ENCODE results near the gene DRC7. TPM values are rescaled to one million over a fixed set of nuclear protein-coding genes. Genes with fewer than 3 reads are reported as not detected.
"Not testable (repeated sequence)": the region's sequence is repeated elsewhere in the genome, so short reads cannot be mapped to it uniquely, and the experiment has no call there.

The DRC7 gene
- total RNA-seq, 1 donor from 2014 or later = not detected

- DNase-seq = no peak
- intact Hi-C loops (cut with DNase I) = no loop called here
- ATAC-seq (ENCODE audit: poor library complexity) = no peak
Measured at GRCh38 chr16:57704011-57704904, 9.7 kb downstream of the DRC7 start.

GRCh38 chr16:57704905-57705852 is 10.6 kb downstream of the DRC7 start:
- intact Hi-C loops (cut with DNase I) = no loop called here
- DNase-seq (no peak), ATAC-seq (ENCODE audit: poor library complexity) (no peak)

GRCh38 chr16:57706717-57707116 is 12.1 kb downstream of the DRC7 start:
- DNase-seq = no peak
- intact Hi-C loops (cut with DNase I) = no loop called here
- ATAC-seq (ENCODE audit: poor library complexity) = no peak

- DNase-seq = no peak
- intact Hi-C loops (cut with DNase I) = no loop called here
- no peak for ATAC-seq (ENCODE audit: poor library complexity)
Measured at GRCh38 chr16:57707331-57707730, 12.7 kb downstream of the DRC7 start.

GRCh38 chr16:57708168-57708567 is 13.6 kb downstream of the DRC7 start:
- intact Hi-C loops (cut with DNase I) = no loop called here
- DNase-seq (no peak), ATAC-seq (ENCODE audit: poor library complexity) (no peak)

- DNase-seq = no peak
- intact Hi-C loops (cut with DNase I) = no loop called here
- no peak for ATAC-seq (ENCODE audit: poor library complexity)
Measured at GRCh38 chr16:57709663-57710062, 15.1 kb downstream of the DRC7 start.

- ATAC-seq (ENCODE audit: poor library complexity) (no peak), DNase-seq (no peak)
- intact Hi-C loops (cut with DNase I) = no loop called here
Measured at GRCh38 chr16:57711346-57711745, 16.7 kb downstream of the DRC7 start.

GRCh38 chr16:57711993-57712392 is 17.4 kb downstream of the DRC7 start:
- DNase-seq = no peak
- ATAC-seq (ENCODE audit: poor library complexity) = no peak
- intact Hi-C loops (cut with DNase I) = no loop called here

GRCh38 chr16:57712569-57712968 is 18.0 kb downstream of the DRC7 start:
- ATAC-seq (ENCODE audit: poor library complexity); DNase-seq; intact Hi-C loops (cut with DNase I): not testable (repeated sequence)

GRCh38 chr16:57713596-57713995 is 19.0 kb downstream of the DRC7 start:
- intact Hi-C loops (cut with DNase I) = no loop called here
- DNase-seq = no peak
- no peak for ATAC-seq (ENCODE audit: poor library complexity)

GRCh38 chr16:57714047-57714446 is 19.4 kb downstream of the DRC7 start:
- DNase-seq (no peak), ATAC-seq (ENCODE audit: poor library complexity) (no peak)
- intact Hi-C loops (cut with DNase I) = no loop called here

GRCh38 chr16:57720142-57720575 is 25.6 kb downstream of the DRC7 start:
- intact Hi-C loops (cut with DNase I) = loop anchor here (5.0 to 10.0 kb wide), 2 partner anchors 115 to 143 kb away; no protein-coding TSS in a partner anchor
- DNase-seq (peak; percentile 62), ATAC-seq (ENCODE audit: poor library complexity) (peak; percentile 67)

GRCh38 chr16:57721356-57722209 is 27.0 kb downstream of the DRC7 start:
- intact Hi-C loops (cut with DNase I) = loop anchor here (5.0 to 10.0 kb wide), 2 partner anchors 117 to 144 kb away; no protein-coding TSS in a partner anchor
- DNase-seq (no peak), ATAC-seq (ENCODE audit: poor library complexity) (no peak)

GRCh38 chr16:57722210-57722499 is 27.5 kb downstream of the DRC7 start:
- DNase-seq = no peak
- intact Hi-C loops (cut with DNase I) = loop anchor here (5.0 to 10.0 kb wide), 2 partner anchors 117 to 145 kb away; no protein-coding TSS in a partner anchor
- no peak for ATAC-seq (ENCODE audit: poor library complexity)

- ATAC-seq (ENCODE audit: poor library complexity) (no peak), DNase-seq (no peak)
- intact Hi-C loops (cut with DNase I) = loop anchor here (5.0 to 10.0 kb wide), 2 partner anchors 118 to 145 kb away; no protein-coding TSS in a partner anchor
Measured at GRCh38 chr16:57722651-57723050, 28.0 kb downstream of the DRC7 start.

- ATAC-seq (ENCODE audit: poor library complexity) (no peak), DNase-seq (no peak)
- intact Hi-C loops (cut with DNase I) = loop anchor here (5.0 to 10.0 kb wide), 2 partner anchors 118 to 146 kb away; no protein-coding TSS in a partner anchor
Measured at GRCh38 chr16:57723170-57723569, 28.6 kb downstream of the DRC7 start.

GRCh38 chr16:57724531-57724930 is 29.9 kb downstream of the DRC7 start:
- ATAC-seq (ENCODE audit: poor library complexity) (no peak), DNase-seq (no peak)
- intact Hi-C loops (cut with DNase I) = loop anchor here (5.0 to 10.0 kb wide), 2 partner anchors 120 to 147 kb away; no protein-coding TSS in a partner anchor

- intact Hi-C loops (cut with DNase I) = loop anchor here (10.0 kb wide), 1 partner anchor 120 kb away; no protein-coding TSS in a partner anchor
- ATAC-seq (ENCODE audit: poor library complexity) (no peak), DNase-seq (no peak)
Measured at GRCh38 chr16:57725151-57725550, 30.5 kb downstream of the DRC7 start.

Data from Right ventricle myocardium superior (tissue), 1 donor.